Measurements from ENCODE around the gene ZRANB2.

Gene ZRANB2

GRCh38 chr1:71080739-71081696 is at the start of gene ZRANB2:
Gene ZRANB2 (minus strand): TSS chr1:71081035. CDS start chr1:71080995, 40 bp downstream.
- peak; percentile 96 for DNase-seq (ENCODE audit: low read depth)

GRCh38 chr1:71128060-71128459 is 47.2 kb upstream of the ZRANB2 start:
- no peak for DNase-seq (ENCODE audit: low read depth)

GRCh38 chr1:71118086-71118485 is 37.3 kb upstream of the ZRANB2 start:
- DNase-seq (ENCODE audit: low read depth), result no peak

- DNase-seq (ENCODE audit: low read depth), result no peak
These were observed 35.9 kb upstream of the ZRANB2 start for GRCh38 chr1:71116729-71117128.

GRCh38 chr1:71106658-71107322 is 26.0 kb upstream of the ZRANB2 start:
- no peak for DNase-seq (ENCODE audit: low read depth)

GRCh38 chr1:71104417-71104816 is 23.6 kb upstream of the ZRANB2 start:
- DNase-seq (ENCODE audit: low read depth), result no peak

GRCh38 chr1:71101839-71102376 is 21.1 kb upstream of the ZRANB2 start:
- no peak for DNase-seq (ENCODE audit: low read depth)

GRCh38 chr1:71097428-71097827 is 16.6 kb upstream of the ZRANB2 start:
- DNase-seq (ENCODE audit: low read depth), result no peak

- DNase-seq (ENCODE audit: low read depth), result no peak
These were observed 14.1 kb upstream of the ZRANB2 start for GRCh38 chr1:71094913-71095312.

GRCh38 chr1:71093938-71094337 is 13.1 kb upstream of the ZRANB2 start:
- no peak for DNase-seq (ENCODE audit: low read depth)

GRCh38 chr1:71089536-71090270 is 8.9 kb upstream of the ZRANB2 start:
- DNase-seq (ENCODE audit: low read depth), result no peak

GRCh38 chr1:71088645-71089287 is 7.9 kb upstream of the ZRANB2 start:
- no peak for DNase-seq (ENCODE audit: low read depth)

- no peak for DNase-seq (ENCODE audit: low read depth)
These were observed 6.9 kb upstream of the ZRANB2 start for GRCh38 chr1:71087713-71088112.

GRCh38 chr1:71087060-71087459 is 6.2 kb upstream of the ZRANB2 start:
- no peak for DNase-seq (ENCODE audit: low read depth)

- no peak for DNase-seq (ENCODE audit: low read depth)
These were observed 5.5 kb upstream of the ZRANB2 start for GRCh38 chr1:71086331-71086730.

- no peak for DNase-seq (ENCODE audit: low read depth)
These were observed 2.4 kb upstream of the ZRANB2 start for GRCh38 chr1:71083271-71083670.

- no peak for DNase-seq (ENCODE audit: low read depth)
These were observed 854 bp upstream of the ZRANB2 start for GRCh38 chr1:71081697-71082080.

- no peak for DNase-seq (ENCODE audit: low read depth)
These were observed 551 bp downstream of the ZRANB2 start for GRCh38 chr1:71080230-71080738.

GRCh38 chr1:71074681-71075080 is 6.2 kb downstream of the ZRANB2 start:
- DNase-seq (ENCODE audit: low read depth), result no peak

GRCh38 chr1:71072273-71072672 is 8.6 kb downstream of the ZRANB2 start:
- DNase-seq (ENCODE audit: low read depth), result no peak

GRCh38 chr1:71071720-71072119 is 9.1 kb downstream of the ZRANB2 start:
- no peak for DNase-seq (ENCODE audit: low read depth)
